GM18502 (cell line): Measurements from ENCODE around the gene FOXK1.
"Not testable (repeated sequence)": the region's sequence is repeated elsewhere in the genome, so short reads cannot be mapped to it uniquely, and the experiment has no call there.

Experiments used
- ATAC-seq: cut with Tn5 transposase; IDR thresholded peaks from one replicate; pipeline ENCODE4 v1.9.1; 2021; ENCODE audit warnings: mild to moderate bottlenecking; ENCODE audit not compliant: unreplicated experiment, poor library complexity

FOXK1 gene

DNA sequence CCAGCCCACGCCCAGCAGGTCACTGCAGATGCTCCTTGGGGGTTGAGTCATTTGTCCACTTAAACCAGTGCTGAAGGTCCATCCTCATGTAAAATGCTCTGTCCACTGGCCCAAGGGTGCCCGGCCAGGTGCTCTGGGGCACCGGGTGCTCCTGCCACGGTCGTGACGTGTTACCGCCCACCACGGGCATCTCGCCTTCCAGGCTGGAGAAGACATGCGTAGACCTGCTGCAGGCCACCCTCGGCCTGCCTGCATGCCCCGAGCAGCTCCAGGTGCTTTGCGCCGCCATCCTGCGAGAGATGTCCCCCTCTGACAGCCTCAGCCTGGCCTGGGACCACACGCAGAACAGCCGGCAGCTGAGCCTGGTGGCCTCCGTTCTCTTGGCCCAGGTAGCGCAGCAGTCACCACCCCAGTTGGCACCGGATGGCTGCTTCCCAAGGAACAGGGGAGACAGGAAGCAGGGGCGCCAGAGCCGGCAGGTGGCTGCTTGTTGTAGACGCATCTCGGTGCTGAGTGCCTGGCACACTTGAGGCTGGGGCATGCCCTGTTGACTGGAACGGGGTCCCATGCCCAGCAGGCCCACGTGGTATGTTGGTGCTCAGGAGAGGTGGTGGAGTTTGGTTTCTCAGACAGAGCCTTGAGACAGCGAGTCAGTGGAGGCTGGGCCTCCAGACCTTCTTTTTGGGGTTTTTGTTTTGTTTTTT is 99.4 kb downstream of the FOXK1 start:
- no peak for ATAC-seq

DNA sequence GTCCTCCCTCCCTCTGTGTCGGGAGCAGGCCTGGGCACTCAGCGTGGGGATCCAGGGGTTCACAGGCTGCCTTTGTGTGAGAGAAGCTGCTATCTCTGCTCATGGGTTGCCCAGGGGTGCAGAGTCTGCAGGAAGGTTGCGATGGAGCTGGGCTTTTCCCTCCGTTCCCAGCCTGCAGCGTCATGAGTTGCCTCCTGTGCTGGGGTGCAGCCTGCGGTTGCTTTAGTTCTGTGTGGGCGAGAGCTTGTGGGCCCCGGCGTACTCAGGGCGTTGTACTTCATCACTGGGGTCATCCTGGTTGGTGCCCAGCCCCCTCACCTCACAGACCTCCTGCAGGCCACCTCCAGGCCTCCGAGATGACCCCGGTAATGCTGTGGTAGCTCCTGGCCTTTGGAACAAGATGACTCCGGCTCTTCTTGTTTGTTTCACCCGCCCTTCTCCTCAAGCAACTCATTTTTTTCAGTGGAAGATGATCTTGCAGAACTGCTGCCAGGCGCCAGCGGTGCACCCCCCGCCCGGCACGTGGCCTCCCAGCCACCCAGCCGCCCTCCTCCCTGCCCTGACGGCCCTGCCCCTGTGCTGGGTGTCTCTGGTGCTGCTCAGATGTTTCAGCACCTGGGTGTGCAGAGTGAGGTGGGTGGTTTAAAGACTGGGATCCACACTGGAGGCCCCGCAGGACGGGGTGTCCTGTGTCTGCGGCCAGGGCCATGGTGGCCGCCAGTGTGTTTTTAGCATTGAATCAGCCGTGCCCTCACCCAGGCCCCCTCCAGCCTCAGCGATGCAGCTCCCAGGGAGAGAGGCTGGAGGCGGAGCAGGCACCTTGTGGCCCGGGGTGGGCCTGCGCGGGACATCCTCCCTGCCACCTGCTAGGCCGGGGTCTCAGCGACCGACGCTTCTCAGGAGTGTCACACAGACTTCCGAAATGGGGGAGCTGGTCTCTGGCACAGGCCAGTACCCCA is 100.5 kb downstream of the FOXK1 start:
- no peak for ATAC-seq

DNA sequence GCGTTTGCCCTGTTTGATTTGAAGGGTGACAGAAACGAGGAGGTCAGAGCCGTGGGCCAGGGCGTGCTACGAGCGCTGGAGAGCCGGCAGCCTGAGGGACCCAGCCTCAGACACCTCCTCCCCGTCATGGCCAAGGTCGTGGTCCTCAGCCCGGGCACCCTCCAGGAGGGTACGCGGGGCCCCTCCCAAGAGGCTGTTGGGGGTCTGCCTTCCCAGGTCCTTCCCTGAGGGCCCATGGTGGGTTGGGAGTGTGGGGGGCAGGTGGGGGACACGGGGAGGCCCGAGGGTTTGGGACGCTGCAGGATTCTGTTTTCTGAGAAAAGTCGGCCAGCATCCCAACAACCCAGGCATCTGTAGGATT is 101.2 kb downstream of the FOXK1 start:
- ATAC-seq, result no peak

- no peak for ATAC-seq
These were observed 101.8 kb downstream of the FOXK1 start for GRCh38 chr7:4783762-4784351.

DNA sequence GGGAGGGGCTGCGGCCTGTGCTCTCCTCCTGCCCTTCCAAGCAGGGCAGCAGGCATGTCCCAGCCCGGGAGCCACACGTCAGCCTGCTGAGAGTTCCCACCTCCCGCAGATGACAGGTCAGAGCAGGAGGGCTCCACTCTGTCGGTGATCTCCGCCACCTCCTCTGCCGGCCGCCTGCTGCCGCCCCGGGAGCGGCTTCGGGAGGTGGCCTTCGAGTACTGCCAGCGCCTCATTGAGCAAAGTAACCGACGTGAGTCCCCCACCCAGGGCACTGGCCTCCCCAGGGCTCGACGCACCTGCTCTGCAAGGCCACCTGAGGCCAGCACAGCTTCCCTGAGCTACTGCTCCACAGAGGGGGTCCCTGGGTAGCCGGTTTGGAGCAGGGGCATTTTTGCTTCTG is 102.7 kb downstream of the FOXK1 start:
- ATAC-seq, result no peak

GRCh38 chr7:4785371-4785770 is 103.3 kb downstream of the FOXK1 start:
- no peak for ATAC-seq

- no peak for ATAC-seq
These were observed 103.9 kb downstream of the FOXK1 start for GRCh38 chr7:4786015-4786414.

- no peak for ATAC-seq
These were observed 105.4 kb downstream of the FOXK1 start for GRCh38 chr7:4787541-4787940.

DNA sequence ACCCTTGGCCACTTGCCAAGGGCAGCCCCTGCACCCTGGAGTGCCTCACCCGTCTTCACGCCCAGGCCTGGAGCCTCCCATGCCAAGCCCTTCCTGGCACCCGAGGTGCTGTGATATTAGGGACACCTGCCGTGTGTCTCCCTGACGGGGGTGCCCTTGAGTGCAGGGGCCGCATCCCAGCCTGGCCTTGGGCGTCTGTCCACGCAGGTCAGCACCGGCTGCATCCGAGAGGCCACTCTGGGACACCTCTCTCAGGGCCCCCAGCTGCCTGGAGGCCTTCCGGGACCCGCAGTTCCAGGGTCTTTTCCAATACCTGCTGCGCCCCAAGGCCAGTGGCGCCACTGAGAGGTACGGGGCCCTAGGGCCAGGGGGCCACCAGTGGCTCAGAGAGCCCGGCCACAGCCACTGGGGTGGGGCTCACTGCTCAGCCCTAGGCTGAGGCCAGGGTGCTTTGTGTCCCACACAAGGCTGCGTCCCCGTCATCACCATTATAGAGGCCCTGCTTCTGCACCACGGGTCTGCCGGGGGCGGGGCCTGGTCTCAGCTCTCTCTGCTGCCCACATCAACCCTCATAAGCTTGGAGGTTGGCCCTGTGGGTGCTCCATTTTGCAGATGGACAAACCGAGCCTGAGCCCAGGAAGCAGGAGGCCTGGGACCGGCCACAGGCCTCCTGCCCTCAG is 106.0 kb downstream of the FOXK1 start:
- no peak for ATAC-seq

DNA sequence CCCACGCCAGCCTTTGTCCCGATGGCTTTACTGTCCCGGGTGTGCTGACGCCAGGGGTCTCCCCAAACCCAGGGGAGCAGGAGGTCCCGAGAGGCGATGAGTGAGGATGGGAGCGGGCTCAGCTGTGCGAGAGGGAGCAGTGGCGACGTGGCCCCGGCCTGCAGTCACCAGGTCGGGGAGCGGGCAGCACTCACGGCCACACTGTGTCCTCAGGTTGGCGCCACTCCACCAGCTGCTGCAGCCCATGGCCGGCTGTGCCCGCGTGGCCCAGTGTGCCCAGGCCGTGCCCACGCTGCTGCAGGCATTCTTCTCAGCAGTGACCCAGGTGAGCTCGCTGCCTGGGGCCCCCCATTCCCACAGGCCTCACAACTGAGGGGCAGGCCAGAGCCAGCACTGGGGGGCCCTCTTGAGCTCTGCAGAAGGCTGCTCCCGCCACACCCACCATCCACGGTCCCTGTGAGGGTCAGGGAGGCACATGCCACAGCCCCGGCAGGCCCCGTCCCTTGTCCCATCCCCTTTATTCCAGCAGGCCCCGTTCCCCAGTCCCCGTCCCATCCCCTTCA is 106.6 kb downstream of the FOXK1 start:
- no peak for ATAC-seq

DNA sequence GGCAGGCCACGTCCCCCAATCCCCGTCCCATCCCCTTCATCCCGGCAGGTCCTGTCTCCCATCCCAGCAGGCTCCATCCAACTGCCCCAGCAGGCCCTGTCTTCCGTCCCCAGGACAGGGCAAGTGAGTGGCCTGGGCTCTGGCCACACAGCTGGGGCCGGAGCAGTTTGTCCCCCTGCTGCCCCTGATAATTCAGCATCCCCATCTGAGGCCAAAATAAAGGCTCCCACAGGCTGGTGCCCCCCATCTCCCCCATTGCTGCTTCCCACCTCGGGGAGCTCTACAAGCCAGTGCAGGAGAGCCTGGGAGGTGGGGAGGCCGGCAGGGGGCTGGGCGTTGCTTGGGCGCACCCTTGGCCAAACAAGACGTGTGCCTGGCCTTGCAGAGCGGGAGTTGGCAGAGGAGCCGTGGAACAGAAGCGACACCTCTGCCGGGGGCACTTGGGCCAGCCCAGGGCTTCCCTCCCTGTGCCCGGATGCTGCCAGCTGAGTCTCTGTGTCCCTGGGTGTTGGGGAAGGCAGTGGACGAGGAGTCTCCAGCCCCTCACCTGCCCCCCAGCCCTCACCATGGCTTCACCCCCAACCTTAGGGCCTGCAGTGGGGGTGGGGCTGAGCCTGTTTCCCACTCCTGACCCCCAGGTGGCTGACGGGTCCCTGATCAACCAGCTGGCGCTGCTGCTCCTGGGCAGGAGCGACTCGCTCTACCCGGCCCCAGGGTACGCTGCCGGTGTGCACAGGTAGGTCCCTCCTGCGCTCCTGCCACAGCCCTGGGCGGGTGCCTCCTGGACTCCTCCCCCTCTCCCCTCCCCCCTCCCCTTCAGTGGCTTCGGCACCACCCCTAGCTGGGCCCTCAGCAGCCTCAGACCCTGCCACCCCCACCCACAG is 107.3 kb downstream of the FOXK1 start:
- ATAC-seq, result no peak

DNA sequence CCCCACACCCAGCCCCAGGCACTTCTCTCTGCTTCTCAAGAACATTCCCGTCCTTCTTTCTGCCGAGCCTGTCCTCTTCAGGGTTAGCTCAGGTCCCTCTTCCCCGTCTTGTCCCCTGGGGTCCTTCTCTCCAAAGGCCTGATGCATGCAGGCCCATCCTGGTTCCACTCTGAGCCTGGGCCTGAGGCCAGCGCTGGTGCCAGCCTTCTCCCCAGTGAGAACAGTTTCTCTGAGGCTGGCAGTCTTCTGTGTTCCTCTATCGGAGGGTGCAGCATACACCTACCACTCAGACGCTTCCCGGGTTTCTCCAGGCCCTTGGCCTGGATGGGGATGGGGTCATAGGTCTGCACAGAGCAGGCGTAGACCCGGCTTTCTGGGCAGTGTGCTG is 108.0 kb downstream of the FOXK1 start:
- no peak for ATAC-seq

DNA sequence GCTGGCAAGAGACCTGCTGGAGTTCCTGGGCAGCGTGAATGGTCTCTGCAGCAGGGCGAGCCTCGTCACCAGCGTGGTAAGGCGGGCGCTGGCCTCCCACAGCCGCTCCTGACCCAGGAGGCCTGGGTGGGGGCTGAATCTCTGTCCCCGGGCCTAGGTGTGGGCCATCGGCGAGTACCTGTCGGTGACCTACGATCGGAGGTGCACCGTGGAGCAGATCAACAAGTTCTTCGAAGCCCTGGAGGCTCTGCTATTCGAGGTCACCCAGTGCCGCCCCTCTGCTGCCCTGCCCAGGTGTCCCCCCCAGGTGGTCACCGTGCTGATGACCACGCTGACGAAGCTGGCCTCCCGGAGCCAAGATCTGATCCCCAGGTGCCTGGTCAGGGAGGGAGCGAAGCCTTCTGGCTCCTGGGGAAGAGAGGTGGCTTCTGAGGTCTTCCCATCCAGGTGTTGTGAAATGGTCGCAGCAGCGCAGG is 108.5 kb downstream of the FOXK1 start:
- no peak for ATAC-seq

DNA sequence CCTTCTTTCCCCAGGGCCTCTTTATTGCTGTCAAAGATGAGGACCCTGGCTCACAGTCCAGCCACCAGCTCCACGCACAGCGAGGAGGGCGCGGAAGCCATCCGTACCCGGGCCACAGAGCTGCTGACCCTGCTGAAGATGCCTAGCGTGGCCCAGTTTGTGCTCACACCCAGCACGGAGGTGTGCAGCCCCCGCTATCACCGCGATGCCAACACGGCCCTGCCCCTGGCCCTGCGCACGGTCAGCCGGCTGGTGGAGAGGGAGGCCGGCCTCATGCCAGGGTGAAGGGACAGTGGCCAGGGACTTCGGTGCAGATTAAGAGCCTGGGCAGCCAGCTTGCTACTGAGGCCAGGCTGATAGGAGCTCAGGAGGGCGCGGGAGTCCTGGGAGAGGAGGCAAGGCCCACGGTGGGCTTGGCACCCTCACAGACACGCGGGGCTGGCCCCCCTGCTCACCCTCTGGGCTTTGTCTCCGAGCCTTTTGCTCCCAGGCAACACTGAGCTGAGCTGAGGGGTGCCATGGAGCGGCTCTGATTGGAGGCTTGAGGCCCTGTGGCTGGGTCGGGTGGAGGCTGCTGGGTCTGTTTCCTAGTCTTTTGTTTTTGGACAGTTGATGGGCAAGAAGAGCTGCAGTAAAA is 109.1 kb downstream of the FOXK1 start:
- no peak for ATAC-seq

DNA sequence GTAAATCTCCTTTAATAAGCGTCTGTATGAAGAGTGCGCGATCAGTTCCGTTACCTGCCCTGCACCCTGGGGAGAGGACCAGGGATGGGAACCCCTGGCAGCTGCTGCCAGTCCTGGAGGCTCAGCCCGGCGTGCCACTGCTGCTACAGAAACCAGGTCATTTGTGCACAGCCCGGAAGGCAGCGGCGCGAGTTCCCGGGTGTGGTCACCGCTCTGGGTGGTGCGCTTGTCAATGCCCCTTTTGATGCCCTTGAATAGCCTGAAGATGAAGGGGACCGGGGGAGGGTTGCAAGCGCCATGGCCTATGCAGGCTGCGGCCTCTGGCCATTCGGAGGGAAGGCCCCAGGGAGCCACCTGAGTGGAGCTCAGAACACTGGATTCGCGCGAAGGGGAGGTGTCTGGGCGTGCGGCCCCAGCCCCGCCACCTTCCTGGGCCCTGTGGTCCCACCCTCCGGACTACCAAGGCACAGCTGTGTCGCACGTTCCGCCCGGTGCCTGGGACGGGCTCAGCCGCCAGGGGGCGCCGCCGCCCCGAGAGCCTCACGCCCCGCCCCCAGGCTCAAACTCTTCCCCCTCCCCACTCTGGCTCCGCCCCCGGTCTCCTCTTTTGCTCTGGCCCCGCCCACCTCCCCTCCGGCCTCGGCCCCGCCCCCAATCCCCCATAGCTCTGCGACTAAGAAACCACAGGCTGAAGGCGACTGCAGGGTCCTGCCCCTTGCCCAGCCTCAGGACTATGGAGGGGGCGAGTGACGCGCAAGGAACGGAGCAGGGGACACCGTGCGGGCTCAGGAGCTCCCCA is 109.8 kb downstream of the FOXK1 start:
- ATAC-seq, result no peak

- no peak for ATAC-seq
These were observed 110.5 kb downstream of the FOXK1 start for GRCh38 chr7:4792537-4793126.

DNA sequence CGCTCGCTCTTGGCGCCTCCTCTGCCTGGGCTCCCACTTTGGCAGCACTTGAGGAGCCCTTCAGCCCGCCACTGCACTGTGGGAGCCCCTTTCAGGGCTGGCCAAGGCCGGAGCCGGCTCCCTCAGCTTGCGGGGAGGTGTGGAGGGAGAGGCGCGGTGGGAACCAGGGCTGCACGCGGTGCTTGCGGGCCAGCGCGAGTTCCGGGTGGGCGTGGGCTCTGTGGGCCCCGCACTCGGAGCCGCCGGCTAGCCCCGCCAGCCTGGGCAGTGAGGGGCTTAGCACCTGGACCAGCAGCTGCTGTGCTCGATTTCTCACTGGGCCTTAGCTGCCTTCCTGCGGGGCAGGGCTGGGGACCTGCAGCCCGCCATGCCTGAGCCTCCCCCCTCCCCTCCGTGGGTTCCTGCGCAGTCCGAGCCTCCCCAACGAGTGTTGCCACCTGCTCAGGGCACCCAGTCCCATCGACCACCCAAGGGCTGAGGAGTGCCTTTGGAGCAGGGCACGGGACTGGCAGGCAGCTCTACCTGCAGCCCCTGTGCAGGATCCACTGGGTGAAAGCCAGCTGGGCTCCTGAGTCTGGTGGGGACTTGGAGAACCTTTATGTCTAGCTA is 111.4 kb downstream of the FOXK1 start:
- ATAC-seq, result not testable (repeated sequence)
